A549 (cell line): Measurements from ENCODE around the gene KRTAP4-4.

Experiments
- BHLHE40 ChIP-seq: IDR thresholded peaks from 2 replicates; pipeline ENCODE4 v1.6.1; 2012; ENCODE audit warnings: low read depth, low read length, inconsistent platforms
- CEBPB ChIP-seq, 2 experiments: fragments of >200 bp in 1 of 2; sonication (Bioruptor Twin) in 1 of 2; formaldehyde crosslinking in 1 of 2; IDR thresholded peaks; 2 replicates each; pipeline ENCODE4 v1.6.1; 2012 to 2016
- CTCF ChIP-seq: fragments of >200 bp; sonication (Bioruptor Twin); formaldehyde crosslinking; IDR thresholded peaks from 3 replicates; pipeline ENCODE4 v1.5.1; 2016
- FOSB ChIP-seq: fragments of 250-450 bp; sonication (Bioruptor Pico); IDR thresholded peaks from 2 replicates; pipeline ENCODE4 v1.5.0; 2020; ENCODE audit warnings: mild to moderate bottlenecking, moderate library complexity
- HMGXB4 ChIP-seq: fragments of 250-450 bp; sonication (Bioruptor Pico); IDR thresholded peaks from 2 replicates; pipeline ENCODE4 v1.5.0; 2021; ENCODE audit warnings: mild to moderate bottlenecking, moderate library complexity, borderline replicate concordance
- KDM5A ChIP-seq: fragments of 200-600 bp; sonication (generic); IDR thresholded peaks from 2 replicates; pipeline ENCODE4 v1.6.1; 2016; ENCODE audit warnings: antibody characterized with exemption, mild to moderate bottlenecking
- MAZ ChIP-seq: fragments of 150-350 bp; IDR thresholded peaks from 2 replicates; pipeline ENCODE4 v1.6.1; 2014; ENCODE audit warnings: antibody characterized with exemption, low read depth, low read length, borderline replicate concordance
- MYC ChIP-seq: IDR thresholded peaks from 2 replicates; pipeline ENCODE4 v1.6.1; 2012; ENCODE audit warnings: mild to moderate bottlenecking, inconsistent platforms, low read length, improper control_type of control experiment, borderline replicate concordance
- PHF8 ChIP-seq: fragments of 200-600 bp; sonication (generic); IDR thresholded peaks from 2 replicates; pipeline ENCODE4 v1.6.1; 2016; ENCODE audit warnings: low read depth, mild to moderate bottlenecking, antibody characterized with exemption, moderate library complexity, borderline replicate concordance
- POLR2A ChIP-seq: IDR thresholded peaks from 2 replicates; pipeline ENCODE4 v1.6.1; 2012; ENCODE audit warnings: mild to moderate bottlenecking, low read length
- RCOR1 ChIP-seq: fragments of 150-350 bp; IDR thresholded peaks from 2 replicates; pipeline ENCODE4 v1.6.1; 2014; ENCODE audit warnings: antibody characterized with exemption, low read length, low read depth

GRCh38 chr17:41178843-41179616 is 18.5 kb upstream of the KRTAP4-4 start:
- TF ChIP-seq CTCF = no peak
- TF ChIP-seq PHF8 = no peak
- TF ChIP-seq MYC = no peak
- TF ChIP-seq BHLHE40 = no peak
- no peak for TF ChIP-seq POLR2A
- TF ChIP-seq CEBPB (IDR thresholded peaks at IDR 0.05) = no peak
- no peak for TF ChIP-seq FOSB (CRISPR knock-in tag)
- no peak for TF ChIP-seq KDM5A
- no peak for TF ChIP-seq HMGXB4
- no peak for TF ChIP-seq MAZ
- no peak for TF ChIP-seq RCOR1
